IMR-90 (cell line): ENCODE measurements around the gene CROT. TPM values are rescaled to one million over a fixed set of nuclear protein-coding genes. Genes with fewer than 3 reads are reported as not detected.

Experiments
- ATAC-seq: fragments of 200-7000 bp; cut with Tn5 transposase; 2 replicates; pipeline ENCODE4 v1.9.1; 2020; ENCODE audit warnings: low read depth, mild to moderate bottlenecking, moderate library complexity
- BruUV-seq: library from RNA; stranded (reverse); fragments of 400-500 nt; replicated peaks from 2 replicates; lab custom pipeline; 2021; lab: Mats Ljungman, UMichigan
- CTCF ChIA-PET: fragments of 300-600 bp; formaldehyde crosslinking; extraction: SDS; loops from one replicate; lab custom pipeline; 2021; ENCODE audit warnings: antibody characterized with exemption; lab: Yijun Ruan, JAX
- POLR2A ChIA-PET: fragments of 300-600 bp; sonication (Branson Sonifier 250); formaldehyde crosslinking; loops from one replicate; lab custom pipeline; 2022; ENCODE audit warnings: antibody characterized with exemption; ENCODE audit not compliant: unreplicated experiment; lab: Charles Lee
- DNase-seq: peaks from one replicate; pipeline ENCODE4 v3.0.0; 2013
- H2AFZ ChIP-seq: replicated peaks from 2 replicates; pipeline ENCODE3; 2013; ENCODE audit warnings: low read length, mild to moderate bottlenecking; ENCODE audit not compliant: poor library complexity
- H2AK5ac ChIP-seq: 2 replicates; pipeline ENCODE4 v1.6.1; 2013; ENCODE audit warnings: low read depth, low read length, inconsistent platforms
- H2AK9ac ChIP-seq: replicated peaks from 2 replicates; pipeline ENCODE3; 2013; ENCODE audit warnings: mild to moderate bottlenecking, low read depth, low read length, moderate library complexity; ENCODE audit not compliant: poor library complexity
- H2BK120ac ChIP-seq: 2 replicates; pipeline ENCODE4 v1.6.1; 2013; ENCODE audit warnings: low read depth, low read length, inconsistent platforms
- H2BK15ac ChIP-seq: 3 replicates; pipeline ENCODE4 v1.6.1; 2013; ENCODE audit warnings: low read depth, low read length, inconsistent platforms
- H2BK20ac ChIP-seq: 2 replicates; pipeline ENCODE4 v1.6.1; 2013; ENCODE audit warnings: low read depth, mild to moderate bottlenecking, inconsistent platforms, low read length, moderate library complexity
- H2BK5ac ChIP-seq: 2 replicates; pipeline ENCODE4 v1.6.1; 2013; ENCODE audit warnings: mild to moderate bottlenecking, low read depth, low read length, inconsistent platforms; ENCODE audit not compliant: poor library complexity, severe bottlenecking
- H3K14ac ChIP-seq: replicated peaks from 2 replicates; pipeline ENCODE4 v1.6.1; 2013; ENCODE audit warnings: low read depth, low read length, inconsistent platforms
- H3K18ac ChIP-seq: 2 replicates; pipeline ENCODE4 v1.6.1; 2013; ENCODE audit warnings: low read depth, low read length, control low read depth
- H3K23ac ChIP-seq: 2 replicates; pipeline ENCODE4 v1.6.1; 2013; ENCODE audit warnings: low read depth, low read length, inconsistent platforms
- H3K27ac ChIP-seq: 2 replicates; pipeline ENCODE4 v1.5.1; 2013; ENCODE audit warnings: mild to moderate bottlenecking, control low read depth, low read length; ENCODE audit not compliant: insufficient read depth
- H3K27me3 ChIP-seq: 2 replicates; pipeline ENCODE4 v1.6.1; 2013; ENCODE audit warnings: low read length; ENCODE audit not compliant: control insufficient read depth, insufficient read depth
- H3K36me3 ChIP-seq: 2 replicates; pipeline ENCODE4 v1.6.1; 2013; ENCODE audit warnings: low read length, mixed read lengths; ENCODE audit not compliant: control insufficient read depth, insufficient read depth
- H3K4ac ChIP-seq: 2 replicates; pipeline ENCODE4 v1.6.1; 2013; ENCODE audit warnings: low read depth, low read length, inconsistent platforms
- H3K4me1 ChIP-seq: 2 replicates; pipeline ENCODE4 v1.6.1; 2013; ENCODE audit warnings: low read length, mixed read lengths; ENCODE audit not compliant: control insufficient read depth, insufficient read depth
- H3K4me2 ChIP-seq: 2 replicates; pipeline ENCODE4 v1.6.1; 2013; ENCODE audit warnings: low read depth, mild to moderate bottlenecking, control low read depth, low read length, moderate library complexity
- H3K4me3 ChIP-seq: 2 replicates; pipeline ENCODE4 v1.5.1; 2013; ENCODE audit warnings: low read depth, mild to moderate bottlenecking, control low read depth, low read length, moderate library complexity; ENCODE audit not compliant: insufficient read depth
- H3K56ac ChIP-seq: 2 replicates; pipeline ENCODE4 v1.6.1; 2013; ENCODE audit warnings: low read length, inconsistent platforms; ENCODE audit not compliant: insufficient read depth; ENCODE audit errors: extremely low read depth
- H3K79me1 ChIP-seq, 2 experiments: 2 replicates each; pipeline ENCODE4 v1.6.1; 2013; ENCODE audit warnings: low read length in 2 of 2, inconsistent platforms in 1 of 2, low read depth in 1 of 2
- H3K9ac ChIP-seq: 2 replicates; pipeline ENCODE4 v1.6.1; 2013; ENCODE audit warnings: low read depth, low read length, control low read depth
- H3K9me1 ChIP-seq: 2 replicates; pipeline ENCODE4 v1.6.1; 2013; ENCODE audit warnings: low read length, inconsistent platforms; ENCODE audit not compliant: insufficient read depth
- H3K9me3 ChIP-seq: 2 replicates; pipeline ENCODE4 v1.6.1; 2013; ENCODE audit warnings: low read length; ENCODE audit not compliant: control insufficient read depth, insufficient read depth
- H4K20me1 ChIP-seq: 2 replicates; pipeline ENCODE4 v1.6.1; 2013; ENCODE audit warnings: low read length, inconsistent platforms; ENCODE audit not compliant: insufficient read depth
- H4K5ac ChIP-seq: 2 replicates; pipeline ENCODE4 v1.6.1; 2013; ENCODE audit warnings: mild to moderate bottlenecking, low read depth, low read length, control low read depth
- H4K8ac ChIP-seq, 2 experiments: 2 replicates each; pipeline ENCODE4 v1.6.1; 2013; ENCODE audit warnings: low read depth in 2 of 2, low read length in 2 of 2, control low read depth in 1 of 2, inconsistent platforms in 1 of 2
- H4K91ac ChIP-seq: 2 replicates; pipeline ENCODE4 v1.6.1; 2013; ENCODE audit warnings: low read depth, low read length, inconsistent platforms; ENCODE audit not compliant: insufficient read depth
- BHLHE40 ChIP-seq: fragments of 150-350 bp; IDR thresholded peaks from 2 replicates; pipeline ENCODE4 v1.6.1; 2016; ENCODE audit warnings: mild to moderate bottlenecking, low read depth, low read length
- MAFK ChIP-seq: IDR thresholded peaks from 2 replicates; pipeline ENCODE4 v1.6.1; 2012; ENCODE audit warnings: low read depth, low read length, improper control_type of control experiment
- RFX5 ChIP-seq: IDR thresholded peaks from 2 replicates; pipeline ENCODE4 v1.8.0; 2012; ENCODE audit warnings: low read depth, mild to moderate bottlenecking, low read length, moderate library complexity
- WGBS, 2 experiments: methylation state at CpG; one replicate each; pipeline versions ENCODE4 v1.1.5 to v1.1.7; 2013; ENCODE audit warnings: missing lambda C conversion rate in 2 of 2; ENCODE audit not compliant: insufficient read length in 1 of 2; ENCODE audit errors: extremely low coverage in 2 of 2; 5-methylcytosine and 5-hydroxymethylcytosine counted together
- dilution Hi-C: fragments of 300-500 bp; cut with HindIII; formaldehyde crosslinking; loops from one replicate; pipeline ENCODE4 v1.14.3; 2018; ENCODE audit warnings: low sequenced_read_pairs; ENCODE audit not compliant: unreplicated experiment
- in situ Hi-C: fragments of 300-500 bp; cut with MboI; formaldehyde crosslinking; loops from 3 replicates; pipeline ENCODE4 v1.14.3; 2019; ENCODE audit warnings: low sequenced_read_pairs, inconsistent platforms, mixed read lengths
- intact Hi-C: fragments of 100-400 bp; cut with micrococcal nuclease; formaldehyde crosslinking; loops from 2 replicates; pipeline ENCODE4 v1.10.0; 2022
- polyA plus RNA-seq, 3 experiments: library from polyadenylated mRNA; depleted of rRNA; stranded (reverse); fragments of >200 nt; gene quantifications; 2 replicates each; pipeline ENCODE4 v1.2.3, GENCODE V29; 2012; ENCODE audit warnings: low replicate concordance in 1 of 3
- total RNA-seq: library from RNA; depleted of rRNA; stranded (reverse); fragments of >200 nt; gene quantifications from 2 replicates; pipeline ENCODE4 v1.2.3, GENCODE V29; 2012
- TF ChIP-seq, protein P1 (sequence below): fragments of 150-350 bp; IDR thresholded peaks from 2 replicates; pipeline ENCODE4 v1.6.1; 2016; ENCODE audit warnings: low read depth, mild to moderate bottlenecking, low read length, moderate library complexity, borderline replicate concordance

The CROT gene
- total and polyA plus RNA-seq, 2 of the 4 experiments (the other 2 are of a cell fraction) = 7.5 to 10.0 TPM

DNA sequence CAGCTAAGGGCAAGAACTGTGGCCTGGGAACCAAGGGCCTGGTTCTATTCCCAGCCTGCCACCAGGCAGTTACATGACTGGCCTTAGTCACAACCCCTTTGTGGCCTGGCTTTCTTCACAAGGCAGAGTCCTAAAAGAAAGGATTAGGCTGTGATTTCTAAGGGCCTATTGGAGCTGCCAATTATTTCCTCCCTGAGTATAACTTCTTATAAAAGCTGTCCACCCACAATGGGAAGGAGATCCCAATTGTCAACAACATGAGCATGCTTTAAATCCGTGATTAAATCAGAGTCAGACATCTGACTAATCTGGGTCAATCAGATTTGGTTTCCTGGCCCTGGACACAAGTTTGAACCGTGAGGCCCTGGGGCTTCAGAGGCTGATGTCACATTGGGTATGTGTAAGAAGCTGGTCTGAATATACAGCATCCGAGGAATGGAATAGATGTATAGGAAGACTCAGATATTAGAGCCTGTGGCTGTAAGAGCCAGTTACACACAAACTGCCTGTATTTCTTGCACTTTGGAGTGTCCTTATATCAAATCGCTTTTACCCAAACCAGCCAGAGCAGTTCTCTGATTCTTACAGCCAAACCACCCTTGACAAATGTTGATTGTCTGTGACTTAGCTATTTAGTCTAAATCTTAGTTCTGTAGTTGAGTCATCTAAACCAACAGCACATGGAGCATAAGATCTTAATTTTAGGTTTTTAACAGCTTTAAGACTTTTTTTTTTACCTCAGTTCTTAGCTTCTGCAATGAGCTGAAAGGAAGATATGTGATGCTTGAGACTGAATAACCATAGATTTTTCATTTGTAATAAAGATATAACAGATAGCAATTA, 68.7 kb downstream of the CROT start:
- H3K4me2 ChIP-seq = peak overlapping the region; percentile 11; the same call in 1 of the 2 replicates
- CTCF ChIA-PET = interaction anchor here (0.6 to 7.4 kb wide), 5 partner anchors 9 to 262 kb away, joined by 3 to 60 read pairs (median 3); partner anchors contain the start of gene DMTF1
- peak overlapping the region; percentile 81 for H4K91ac ChIP-seq
- intact Hi-C loops = loop anchor here (1.0 kb wide), 1 partner anchor 69 kb away; the partner anchor contains the start of gene CROT
- peak overlapping the region; percentile 45 for H2AFZ ChIP-seq
- 0 out of 2 replicates have a peak overlapping the region, but pooled peaks have one; percentile 1 for H3K9ac ChIP-seq
- no peaks in the 10 kb centered on the region for H3K79me1 ChIP-seq
- no peak for TF ChIP-seq MAFK
- peak; percentile 50; the same call in 1 of the 2 replicates for TF ChIP-seq BHLHE40
- no peak for TF ChIP-seq RFX5
- TF ChIP-seq, protein P1, sequence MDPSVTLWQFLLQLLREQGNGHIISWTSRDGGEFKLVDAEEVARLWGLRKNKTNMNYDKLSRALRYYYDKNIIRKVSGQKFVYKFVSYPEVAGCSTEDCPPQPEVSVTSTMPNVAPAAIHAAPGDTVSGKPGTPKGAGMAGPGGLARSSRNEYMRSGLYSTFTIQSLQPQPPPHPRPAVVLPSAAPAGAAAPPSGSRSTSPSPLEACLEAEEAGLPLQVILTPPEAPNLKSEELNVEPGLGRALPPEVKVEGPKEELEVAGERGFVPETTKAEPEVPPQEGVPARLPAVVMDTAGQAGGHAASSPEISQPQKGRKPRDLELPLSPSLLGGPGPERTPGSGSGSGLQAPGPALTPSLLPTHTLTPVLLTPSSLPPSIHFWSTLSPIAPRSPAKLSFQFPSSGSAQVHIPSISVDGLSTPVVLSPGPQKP = no peak
- H2BK120ac ChIP-seq = peak overlapping the region; percentile 65
- in situ Hi-C loops = loop anchor here (25.0 kb wide), 1 partner anchor 477 kb away; no protein-coding TSS in a partner anchor
- peak overlapping the region; percentile 30 for H3K14ac ChIP-seq
- peak overlapping the region; percentile 9 to 34; a peak in 2 of 4 replicates for H4K8ac ChIP-seq
- peak overlapping the region; percentile 92 for H4K5ac ChIP-seq
- H3K23ac ChIP-seq = peak overlapping the region; percentile 46
- H3K56ac ChIP-seq = peak overlapping the region; percentile 36; the same call in 1 of the 2 replicates
- H3K18ac ChIP-seq = peak overlapping the region; percentile 96
- dilution Hi-C loops = no loop called here
- peak overlapping the region; percentile 29; the same call in 1 of the 3 replicates for H2BK15ac ChIP-seq
- peak overlapping the region; percentile 4 for H2AK9ac ChIP-seq
- no TSS peak for BruUV-seq
- H3K4ac ChIP-seq = peak overlapping the region; percentile 62
- H3K9me3 ChIP-seq = no peaks in the 10 kb centered on the region
- whole genome bisulfite sequencing, 2 experiments = 0% methylated on average over 1 of the region's 4 CpGs; no CpG with 5 or more reads in 1 of the 2 experiments
- H2BK5ac ChIP-seq = peak overlapping the region; percentile 86
- H3K36me3 ChIP-seq = no peaks in the 10 kb centered on the region
- H2BK20ac ChIP-seq = peak overlapping the region; percentile 86
- no peak overlapping the region for H3K4me3 ChIP-seq
- ATAC-seq (peak; percentile 58), DNase-seq (peak; percentile 84)
- H3K27me3 ChIP-seq = peaks cover 2% of the 10 kb centered on the region; the same call in 1 of the 2 replicates
- H2AK5ac ChIP-seq = peak overlapping the region; percentile 32; the same call in 1 of the 2 replicates
- POLR2A ChIA-PET = interaction anchor here (3.8 kb wide), 1 partner anchor 98 kb away, joined by 15 read pairs; no protein-coding TSS in a partner anchor
- H4K20me1 ChIP-seq = no peaks in the 10 kb centered on the region
- peaks cover 13% of the 10 kb centered on the region for H3K4me1 ChIP-seq
- H3K27ac ChIP-seq = peak overlapping the region; percentile 84
- H3K9me1 ChIP-seq = peaks cover 6% of the 10 kb centered on the region; the same call in 1 of the 2 replicates
